ENCODE measurements around the gene VAMP8.
"Not testable (repeated sequence)": the region's sequence is repeated elsewhere in the genome, so short reads cannot be mapped to it uniquely, and the experiment has no call there.

- TF ChIP-seq CTCF (IDR thresholded peaks at IDR 0.05; ENCODE audit: borderline replicate concordance, extremely low read depth, low read length, poor library complexity, severe bottlenecking); EZH2 (IDR thresholded peaks at IDR 0.05; ENCODE audit: borderline replicate concordance, low read depth, low read length, severe bottlenecking): not testable (repeated sequence)
Measured at GRCh38 chr2:85560403-85560726, 17.0 kb upstream of the VAMP8 start.
